ENCODE measurements around the gene DNAH7.

DNA sequence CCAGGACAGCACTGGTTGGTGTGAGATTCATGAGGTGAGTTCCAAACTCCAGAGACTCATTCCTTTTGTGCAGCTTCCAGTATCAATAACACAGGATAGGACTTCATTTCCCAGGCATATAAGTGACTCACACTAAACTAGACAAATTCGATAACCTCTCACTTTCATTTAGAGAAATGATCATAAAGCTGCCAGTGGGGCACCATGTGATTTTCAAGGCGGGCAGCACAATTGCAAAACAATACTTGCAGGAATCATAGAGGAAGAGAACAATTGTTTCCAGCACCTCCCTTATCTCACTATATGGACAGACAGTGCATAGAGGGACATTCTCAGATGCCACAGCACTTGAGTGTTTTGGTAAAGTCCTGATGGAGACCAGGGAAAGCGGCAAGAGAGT, 31.3 kb upstream of the DNAH7 start:
- TF ChIP-seq EP300 (IDR thresholded peaks at IDR 0.05; ENCODE audit: borderline replicate concordance in 1 of 2, control insufficient read depth in 1 of 2, low read depth in 2 of 2, low read length in 2 of 2) (no peak), TCF7 (IDR thresholded peaks at IDR 0.05; ENCODE audit: borderline replicate concordance) (no peak), CHD2 (IDR thresholded peaks at IDR 0.05; ENCODE audit: borderline replicate concordance, low read depth, low read length) (no peak), TCF12 (IDR thresholded peaks at IDR 0.05; ENCODE audit: low read depth, low read length) (no peak), JUND (IDR thresholded peaks at IDR 0.05; ENCODE audit: low read depth, low read length) (no peak), SUZ12 (IDR thresholded peaks at IDR 0.05; ENCODE audit: unreplicated experiment) (no peak), FOXM1 (IDR thresholded peaks at IDR 0.05; ENCODE audit: low read depth, low read length) (no peak), HDAC6 (IDR thresholded peaks at IDR 0.05; ENCODE audit: unreplicated experiment) (no peak), POLR2AphosphoS5 (IDR thresholded peaks at IDR 0.05; ENCODE audit: low read length) (no peak), SP1 (IDR thresholded peaks at IDR 0.05; ENCODE audit: low read depth, low read length) (no peak)
- TF ChIP-seq, protein P1, sequence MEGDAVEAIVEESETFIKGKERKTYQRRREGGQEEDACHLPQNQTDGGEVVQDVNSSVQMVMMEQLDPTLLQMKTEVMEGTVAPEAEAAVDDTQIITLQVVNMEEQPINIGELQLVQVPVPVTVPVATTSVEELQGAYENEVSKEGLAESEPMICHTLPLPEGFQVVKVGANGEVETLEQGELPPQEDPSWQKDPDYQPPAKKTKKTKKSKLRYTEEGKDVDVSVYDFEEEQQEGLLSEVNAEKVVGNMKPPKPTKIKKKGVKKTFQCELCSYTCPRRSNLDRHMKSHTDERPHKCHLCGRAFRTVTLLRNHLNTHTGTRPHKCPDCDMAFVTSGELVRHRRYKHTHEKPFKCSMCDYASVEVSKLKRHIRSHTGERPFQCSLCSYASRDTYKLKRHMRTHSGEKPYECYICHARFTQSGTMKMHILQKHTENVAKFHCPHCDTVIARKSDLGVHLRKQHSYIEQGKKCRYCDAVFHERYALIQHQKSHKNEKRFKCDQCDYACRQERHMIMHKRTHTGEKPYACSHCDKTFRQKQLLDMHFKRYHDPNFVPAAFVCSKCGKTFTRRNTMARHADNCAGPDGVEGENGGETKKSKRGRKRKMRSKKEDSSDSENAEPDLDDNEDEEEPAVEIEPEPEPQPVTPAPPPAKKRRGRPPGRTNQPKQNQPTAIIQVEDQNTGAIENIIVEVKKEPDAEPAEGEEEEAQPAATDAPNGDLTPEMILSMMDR (IDR thresholded peaks at IDR 0.05 in 2 of 3, conservative IDR thresholded peaks at IDR 0.05 in 1 of 3; ENCODE audit: control insufficient read depth in 2 of 3, extremely low read depth in 1 of 3, insufficient read depth in 1 of 3, low read depth in 3 of 3, low read length in 3 of 3), result no peak
- TF ChIP-seq, protein P2, sequence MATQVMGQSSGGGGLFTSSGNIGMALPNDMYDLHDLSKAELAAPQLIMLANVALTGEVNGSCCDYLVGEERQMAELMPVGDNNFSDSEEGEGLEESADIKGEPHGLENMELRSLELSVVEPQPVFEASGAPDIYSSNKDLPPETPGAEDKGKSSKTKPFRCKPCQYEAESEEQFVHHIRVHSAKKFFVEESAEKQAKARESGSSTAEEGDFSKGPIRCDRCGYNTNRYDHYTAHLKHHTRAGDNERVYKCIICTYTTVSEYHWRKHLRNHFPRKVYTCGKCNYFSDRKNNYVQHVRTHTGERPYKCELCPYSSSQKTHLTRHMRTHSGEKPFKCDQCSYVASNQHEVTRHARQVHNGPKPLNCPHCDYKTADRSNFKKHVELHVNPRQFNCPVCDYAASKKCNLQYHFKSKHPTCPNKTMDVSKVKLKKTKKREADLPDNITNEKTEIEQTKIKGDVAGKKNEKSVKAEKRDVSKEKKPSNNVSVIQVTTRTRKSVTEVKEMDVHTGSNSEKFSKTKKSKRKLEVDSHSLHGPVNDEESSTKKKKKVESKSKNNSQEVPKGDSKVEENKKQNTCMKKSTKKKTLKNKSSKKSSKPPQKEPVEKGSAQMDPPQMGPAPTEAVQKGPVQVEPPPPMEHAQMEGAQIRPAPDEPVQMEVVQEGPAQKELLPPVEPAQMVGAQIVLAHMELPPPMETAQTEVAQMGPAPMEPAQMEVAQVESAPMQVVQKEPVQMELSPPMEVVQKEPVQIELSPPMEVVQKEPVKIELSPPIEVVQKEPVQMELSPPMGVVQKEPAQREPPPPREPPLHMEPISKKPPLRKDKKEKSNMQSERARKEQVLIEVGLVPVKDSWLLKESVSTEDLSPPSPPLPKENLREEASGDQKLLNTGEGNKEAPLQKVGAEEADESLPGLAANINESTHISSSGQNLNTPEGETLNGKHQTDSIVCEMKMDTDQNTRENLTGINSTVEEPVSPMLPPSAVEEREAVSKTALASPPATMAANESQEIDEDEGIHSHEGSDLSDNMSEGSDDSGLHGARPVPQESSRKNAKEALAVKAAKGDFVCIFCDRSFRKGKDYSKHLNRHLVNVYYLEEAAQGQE (IDR thresholded peaks at IDR 0.05; ENCODE audit: low read depth, low read length), result no peak
- TF ChIP-seq, protein P3, sequence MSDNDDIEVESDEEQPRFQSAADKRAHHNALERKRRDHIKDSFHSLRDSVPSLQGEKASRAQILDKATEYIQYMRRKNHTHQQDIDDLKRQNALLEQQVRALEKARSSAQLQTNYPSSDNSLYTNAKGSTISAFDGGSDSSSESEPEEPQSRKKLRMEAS (IDR thresholded peaks at IDR 0.05; ENCODE audit: low read depth, low read length), result no peak
